RKO (cell line): ENCODE data around the gene NME7.
"Not testable (repeated sequence)": the region's sequence is repeated elsewhere in the genome, so short reads cannot be mapped to it uniquely, and the experiment has no call there.

Experiments
- DNase-seq: peaks from one replicate; pipeline ENCODE4 v3.0.0-alpha.2; 2016; ENCODE audit warnings: low spot score

NME7 gene

DNA sequence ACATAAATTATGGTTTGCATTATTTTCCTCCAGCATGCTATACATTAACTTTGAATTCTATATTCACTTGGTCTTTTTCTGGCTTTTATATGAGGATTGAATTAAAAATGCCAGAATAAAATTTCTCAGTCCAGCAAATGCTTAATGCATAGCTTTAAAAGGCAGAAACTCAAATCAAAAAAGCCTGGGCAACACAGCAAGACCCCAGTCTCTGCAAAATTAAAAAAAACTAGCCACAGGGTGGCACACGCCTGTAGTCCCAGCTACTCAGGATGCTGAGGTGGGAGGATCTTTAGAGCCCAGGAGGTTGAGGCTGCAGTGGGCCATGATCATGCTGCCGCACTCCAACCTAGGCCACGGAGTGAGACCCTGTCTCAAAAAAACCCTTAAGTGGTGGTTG is 241.3 kb downstream of the NME7 start:
- DNase-seq, result no peak

DNA sequence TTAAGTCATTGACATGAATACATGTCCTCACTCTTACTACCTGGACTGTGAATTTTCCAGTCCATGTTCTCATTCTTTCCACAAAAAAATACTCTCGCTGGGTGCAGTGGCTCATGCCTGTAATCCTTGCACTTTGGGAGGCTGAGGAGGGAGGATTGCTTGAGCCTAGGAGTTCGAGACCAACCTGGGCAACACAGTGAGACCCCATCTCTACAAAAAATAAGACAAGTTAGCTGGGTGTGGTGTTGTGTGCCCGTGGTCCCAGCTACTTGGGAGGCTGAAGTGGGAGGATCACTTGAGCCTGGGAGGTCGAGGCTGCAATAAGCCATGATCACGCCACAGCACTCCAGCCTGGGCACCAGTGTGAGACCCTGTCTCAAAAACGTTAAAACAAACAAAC is 242.0 kb downstream of the NME7 start:
- DNase-seq, result not testable (repeated sequence)

DNA sequence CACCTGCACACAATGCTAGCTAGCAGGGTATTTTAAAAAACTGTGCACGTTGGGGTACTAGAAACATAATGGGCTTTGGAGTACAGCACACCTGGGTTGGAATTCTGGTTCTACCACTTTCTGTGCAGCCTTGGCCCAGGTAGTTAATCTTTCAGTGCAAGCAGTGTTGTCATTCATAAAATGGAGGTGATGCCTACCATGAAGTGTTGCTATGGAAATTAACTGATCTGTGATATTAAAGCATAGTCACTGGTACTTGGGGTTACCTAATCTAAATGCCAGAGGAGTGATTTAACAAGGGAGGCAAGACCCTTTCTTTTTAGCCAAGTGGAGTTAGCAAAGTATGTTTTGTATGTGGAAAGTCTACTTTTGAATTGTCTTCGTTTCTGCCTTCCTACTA is 243.1 kb downstream of the NME7 start:
- no peak for DNase-seq

DNA sequence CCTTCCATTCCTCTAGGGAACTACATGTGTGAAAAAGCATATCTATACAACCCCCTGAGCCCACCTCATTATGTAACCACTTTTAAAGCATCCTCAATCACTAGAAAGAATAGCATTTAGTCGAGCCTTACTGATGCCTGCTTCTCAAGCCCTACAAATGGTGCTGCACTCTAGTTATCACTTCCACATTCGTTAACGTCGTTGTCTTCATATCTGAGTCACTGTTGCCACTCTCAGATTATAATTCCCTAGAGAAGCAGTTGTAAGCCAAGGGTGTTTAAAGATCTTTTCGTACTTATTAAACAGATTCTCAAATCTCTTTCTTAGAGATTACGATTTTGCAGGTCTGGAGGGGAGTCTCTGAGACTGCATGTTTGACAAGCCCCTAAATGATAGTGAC is 244.6 kb downstream of the NME7 start:
- no peak for DNase-seq

DNA sequence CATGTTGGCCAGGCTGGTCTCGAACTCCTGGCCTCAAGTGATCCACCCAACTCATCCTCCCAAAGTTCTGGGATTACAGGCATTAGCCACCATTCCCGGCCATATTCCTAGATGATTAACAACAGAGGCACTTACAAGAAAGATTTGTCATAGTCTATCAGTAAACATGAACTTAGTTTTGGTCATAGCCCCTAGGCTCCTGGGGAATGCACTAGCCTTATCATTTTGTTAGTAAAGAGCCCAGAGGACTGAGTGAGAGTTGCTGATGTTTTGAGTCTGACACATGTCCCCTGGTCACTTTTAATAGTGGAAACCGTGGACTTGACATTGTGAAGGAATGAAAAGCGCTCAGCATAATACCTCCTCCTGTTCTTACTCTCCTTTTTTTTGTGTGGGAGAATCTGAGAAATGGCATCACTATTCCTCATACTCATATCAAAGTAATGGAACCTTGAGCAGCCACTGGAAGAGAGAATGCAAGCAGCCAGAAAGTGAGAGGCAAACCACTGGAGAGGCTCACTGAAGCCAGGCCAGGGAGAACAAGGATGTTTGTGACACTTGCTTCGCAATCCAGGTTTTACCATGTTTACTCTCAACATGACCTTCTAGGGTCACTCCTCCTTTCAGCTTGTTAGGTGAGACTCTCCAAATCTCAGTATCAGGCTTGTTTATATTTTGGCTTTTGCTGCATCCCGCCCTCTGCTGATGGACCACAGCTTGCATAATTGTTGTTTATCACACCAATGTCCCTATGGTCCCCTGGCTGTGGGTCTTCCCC is 246.3 kb downstream of the NME7 start:
- peak; percentile 10 for DNase-seq

DNA sequence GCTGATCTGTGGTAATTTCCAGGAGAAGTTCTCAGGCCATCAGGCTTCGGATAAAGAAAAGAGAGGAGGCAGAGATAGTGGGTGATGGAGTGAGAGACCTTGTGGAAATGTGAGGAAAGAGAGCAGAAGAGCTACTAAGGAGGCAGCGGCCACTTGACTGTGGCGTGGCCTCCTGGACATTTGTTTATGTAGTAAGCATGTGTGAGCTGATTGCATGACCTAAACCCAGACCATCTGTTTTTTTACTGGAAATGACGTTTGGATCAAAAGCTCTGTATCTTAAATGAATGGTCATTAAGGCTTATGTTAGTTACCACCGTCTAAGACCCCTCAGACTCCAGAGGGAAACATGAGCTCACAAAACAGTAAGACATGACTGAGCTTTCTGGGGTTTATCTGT is 247.5 kb downstream of the NME7 start:
- DNase-seq, result no peak

DNA sequence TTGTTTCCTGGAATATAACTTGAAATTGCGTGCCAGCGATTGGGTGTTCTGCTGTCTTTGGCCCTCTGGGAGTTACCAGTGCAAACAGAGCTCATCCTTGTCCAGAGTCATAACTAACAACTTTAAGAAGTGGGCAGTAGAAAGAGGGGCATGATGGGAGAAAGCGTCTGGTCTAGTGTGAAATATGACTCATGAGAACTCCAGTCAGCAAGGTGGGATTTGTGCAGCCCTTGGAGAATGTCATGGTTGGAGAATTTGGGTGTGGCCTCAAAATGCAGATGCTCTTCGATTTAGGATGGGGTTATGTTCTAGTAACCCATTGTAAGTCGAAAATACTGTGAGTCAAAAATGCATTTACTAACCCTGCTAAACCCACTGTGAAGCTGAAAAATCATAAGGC is 248.2 kb downstream of the NME7 start:
- DNase-seq, result peak; percentile 14

DNA sequence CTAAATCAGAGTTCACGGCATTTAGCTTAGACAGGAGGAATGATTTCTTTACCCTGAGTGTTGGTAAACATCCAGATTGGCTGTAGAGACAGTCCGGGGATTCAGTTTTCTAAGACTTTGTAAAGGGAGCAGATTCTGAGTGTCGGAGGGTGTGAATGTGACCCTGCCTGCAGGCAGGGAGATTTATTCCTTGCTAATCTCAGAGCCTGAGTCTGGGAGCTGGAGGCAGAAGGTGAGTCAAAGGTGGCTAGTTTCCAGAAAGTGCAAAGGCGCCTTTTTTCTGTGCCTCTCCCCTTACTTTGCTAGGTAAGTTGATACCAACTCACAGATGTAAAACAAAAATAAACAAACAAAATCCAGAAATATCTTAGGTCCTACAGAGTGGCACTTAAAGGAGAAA is 249.4 kb downstream of the NME7 start:
- no peak for DNase-seq

DNA sequence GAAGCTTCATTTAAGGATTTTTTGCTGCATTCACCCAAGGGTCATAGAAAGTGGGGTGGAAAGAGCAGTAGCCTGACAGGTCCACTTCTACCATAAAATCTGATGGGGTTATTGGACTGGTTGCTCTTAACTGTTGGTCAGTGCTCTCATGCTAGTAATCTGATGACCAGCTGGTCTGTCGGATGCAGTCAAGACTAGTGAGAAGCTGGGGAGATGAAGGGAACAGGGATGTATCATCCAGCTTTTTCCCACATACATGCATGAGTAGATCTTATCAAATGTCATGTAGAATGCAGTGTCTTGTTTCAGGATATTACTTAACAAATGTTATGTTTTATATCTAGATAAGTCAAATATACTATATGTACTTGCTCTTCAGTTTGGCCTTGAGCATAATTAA is 250.0 kb downstream of the NME7 start:
- DNase-seq, result no peak

DNA sequence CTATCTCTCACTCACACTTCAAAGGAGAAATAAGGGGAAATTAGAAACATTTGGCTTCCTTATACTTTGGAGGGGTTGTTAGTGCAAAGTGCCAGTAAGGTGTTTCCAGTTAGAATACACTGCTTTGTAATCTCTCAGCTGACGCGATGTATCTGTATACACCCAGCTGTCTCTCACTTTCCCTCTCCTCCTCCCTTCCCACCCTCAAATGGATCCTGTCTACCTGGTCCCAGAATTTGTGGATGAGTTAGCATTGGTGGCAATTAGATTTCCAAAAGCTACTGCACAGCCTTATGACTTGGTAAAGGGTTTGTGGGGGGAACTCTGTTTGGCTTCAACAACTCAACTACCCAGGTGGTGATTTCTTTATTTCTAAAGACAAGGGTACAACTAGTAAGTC is 250.6 kb downstream of the NME7 start:
- no peak for DNase-seq

DNA sequence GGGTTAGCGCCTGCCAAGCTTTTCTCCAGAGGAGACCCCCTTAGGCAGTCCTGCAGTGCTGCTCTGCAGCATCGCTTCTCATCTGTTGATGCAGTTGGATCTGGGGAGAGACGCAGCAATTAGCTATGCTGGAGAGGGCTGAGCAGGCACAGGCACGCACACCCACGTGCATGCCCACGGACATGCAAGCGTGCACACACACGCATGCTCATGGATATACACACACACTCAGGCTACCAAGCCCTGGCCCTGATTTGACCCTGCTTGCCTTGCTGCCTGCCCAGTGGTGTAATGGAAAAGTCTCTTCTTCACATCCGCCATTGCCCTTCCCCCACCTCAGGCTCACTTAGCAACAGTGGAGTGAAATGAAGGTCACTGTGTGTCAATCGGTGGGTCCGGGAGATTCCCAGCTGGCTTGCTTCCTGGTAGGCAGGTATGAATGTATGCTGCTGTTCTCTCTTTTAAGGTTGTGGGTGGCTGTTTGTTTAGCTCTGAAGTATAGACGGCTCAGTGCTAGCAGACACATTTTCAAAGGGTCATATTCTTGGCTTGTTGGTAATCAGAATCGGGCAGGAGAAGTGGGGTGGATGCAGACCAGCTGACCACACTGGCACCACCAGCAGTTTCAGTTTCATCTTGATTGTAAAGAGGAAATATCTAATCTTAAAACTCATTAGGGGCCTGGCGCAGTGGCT is 251.6 kb downstream of the NME7 start:
- DNase-seq, result no peak

DNA sequence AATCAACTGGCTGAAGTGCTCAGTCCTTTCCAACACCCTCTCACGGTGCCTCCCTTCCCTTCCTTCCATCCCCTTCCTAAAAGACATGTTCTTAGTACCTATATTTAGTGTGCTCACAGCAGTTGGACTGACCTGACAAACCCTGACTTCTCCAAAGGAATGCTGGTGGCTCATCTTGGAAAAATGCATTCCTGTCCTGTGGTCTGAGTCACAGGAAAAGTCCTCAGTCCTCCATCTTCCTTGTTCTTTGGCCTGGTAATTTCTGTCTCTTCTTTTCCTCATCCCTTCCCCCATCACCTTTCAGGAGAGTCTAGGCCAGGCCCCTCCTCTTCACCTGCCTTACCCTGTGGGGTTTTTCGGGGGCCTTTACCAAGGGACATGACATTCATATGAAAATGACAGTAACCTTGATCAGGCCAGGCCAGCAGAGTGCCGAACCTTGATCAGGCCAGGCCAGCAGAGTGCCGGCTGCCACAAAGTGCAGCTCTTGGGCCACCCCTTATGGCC is 253.9 kb downstream of the NME7 start:
- peak; percentile 89 for DNase-seq

DNA sequence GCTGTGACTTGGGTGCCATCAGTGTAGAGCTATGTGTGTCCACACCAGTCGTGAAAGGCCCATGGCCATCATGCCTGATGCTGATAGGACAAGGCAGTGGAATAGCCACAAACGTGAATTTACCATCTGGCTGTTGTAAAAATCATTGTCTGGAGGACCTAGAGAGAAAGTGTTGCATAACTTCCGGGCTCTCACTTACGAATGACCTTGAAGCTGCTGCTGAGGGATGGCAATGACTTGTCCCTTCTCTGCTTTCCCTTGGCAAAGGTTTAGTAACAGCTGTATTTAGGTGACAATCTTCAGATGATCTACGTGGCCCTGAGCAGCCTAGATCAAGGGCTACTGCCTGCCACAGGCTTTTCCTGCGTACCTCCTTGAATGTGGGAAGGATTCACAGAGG is 255.4 kb downstream of the NME7 start:
- DNase-seq, result no peak

DNA sequence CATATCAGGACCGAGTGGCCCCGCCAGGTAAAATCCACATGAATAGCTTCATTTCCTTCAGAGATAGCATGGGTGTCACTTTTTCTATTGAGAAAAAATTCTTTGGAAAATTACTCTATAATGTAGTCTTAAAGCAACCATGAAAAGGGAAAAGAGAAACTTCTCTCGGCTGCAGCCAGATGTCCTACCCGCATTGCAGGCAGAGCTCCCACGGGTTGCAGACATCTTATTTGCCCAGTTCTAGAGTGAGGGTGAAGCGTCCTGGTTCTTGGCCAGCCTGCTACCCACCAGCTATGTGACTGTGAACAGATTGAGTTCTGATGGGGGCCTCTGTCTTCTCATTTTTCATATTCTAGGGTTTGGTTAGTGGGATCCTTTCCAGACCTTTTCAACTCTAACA is 256.1 kb downstream of the NME7 start:
- DNase-seq, result no peak

DNA sequence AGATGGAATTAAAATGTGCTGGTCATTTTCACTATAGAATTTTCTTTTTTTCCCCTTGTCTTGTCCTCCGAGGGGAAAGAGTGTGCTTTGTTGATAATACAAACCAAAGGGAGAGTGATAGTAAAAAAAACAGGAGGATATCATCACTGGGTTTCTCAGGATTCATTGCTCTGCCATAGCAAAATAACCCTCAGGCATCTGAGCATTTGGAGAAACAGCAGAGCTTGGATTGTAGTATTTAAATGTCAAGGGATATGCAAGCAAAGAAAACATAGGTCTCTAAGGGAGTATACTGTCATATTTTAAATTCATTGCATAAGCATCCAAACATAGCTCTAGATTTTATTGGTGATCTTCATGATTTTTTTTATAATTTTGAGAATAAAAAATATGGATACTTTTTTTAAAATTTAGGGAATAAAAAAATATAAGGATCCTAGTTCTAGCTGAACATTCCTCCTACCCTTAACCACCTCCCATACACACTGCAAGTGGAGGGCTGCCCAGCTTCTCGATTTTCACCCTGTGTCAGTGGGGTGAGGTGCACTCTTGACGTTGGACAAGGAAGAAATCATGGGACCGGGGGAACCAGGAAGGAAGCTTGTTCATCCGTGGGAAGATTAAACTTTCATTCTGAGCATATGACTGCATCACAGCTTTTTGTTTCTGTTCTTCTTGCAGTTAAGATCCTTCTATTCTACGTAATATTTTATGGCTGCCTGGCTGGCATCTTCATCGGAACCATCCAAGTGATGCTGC is 256.7 kb downstream of the NME7 start:
- no peak for DNase-seq

DNA sequence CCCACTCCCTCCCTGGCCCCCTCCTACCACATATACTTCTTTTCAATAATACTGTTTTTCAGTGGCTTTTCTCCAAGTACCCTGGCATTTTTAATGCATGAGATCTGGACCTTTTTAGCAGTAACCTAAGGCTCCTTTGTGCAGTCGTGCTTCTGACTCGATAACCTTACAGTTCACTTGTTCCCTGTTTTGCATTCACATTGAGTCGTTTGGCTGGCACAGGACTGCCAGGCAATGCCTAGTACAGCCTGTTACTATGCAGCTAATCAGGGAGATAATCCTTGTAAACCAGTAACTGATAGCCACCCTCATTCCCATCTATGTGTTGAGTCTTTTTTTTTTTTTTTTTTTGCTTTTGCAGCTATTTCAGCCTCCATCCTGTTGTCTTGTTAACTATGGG is 257.4 kb downstream of the NME7 start:
- no peak for DNase-seq

DNA sequence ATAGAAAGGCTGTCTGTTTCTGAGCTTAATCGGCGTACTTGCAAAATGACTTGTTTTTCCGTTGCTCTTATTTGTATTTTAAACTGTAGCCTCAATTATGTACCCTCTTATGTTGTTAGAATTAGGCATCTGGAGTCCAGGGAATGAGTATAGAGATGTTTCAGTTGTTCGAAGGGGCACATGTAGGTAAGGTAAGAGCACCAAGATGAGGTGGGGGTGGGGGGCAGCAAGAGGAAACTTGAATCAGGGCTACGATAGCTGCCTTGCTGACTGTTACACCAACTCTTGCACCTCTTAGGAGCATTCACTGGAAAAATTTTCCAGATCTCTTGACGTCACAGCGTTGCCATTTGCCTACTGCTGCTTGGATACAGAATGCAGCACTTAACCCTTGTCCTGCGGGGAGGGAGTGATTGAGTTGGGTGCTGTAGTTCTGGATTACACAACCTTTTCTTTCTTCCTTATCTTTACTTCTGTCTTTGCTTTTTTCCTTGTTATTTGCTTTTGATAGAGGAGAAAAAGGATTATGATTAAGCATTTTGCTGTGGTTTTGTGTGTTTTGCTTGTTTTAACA is 257.9 kb downstream of the NME7 start:
- DNase-seq, result no peak

DNA sequence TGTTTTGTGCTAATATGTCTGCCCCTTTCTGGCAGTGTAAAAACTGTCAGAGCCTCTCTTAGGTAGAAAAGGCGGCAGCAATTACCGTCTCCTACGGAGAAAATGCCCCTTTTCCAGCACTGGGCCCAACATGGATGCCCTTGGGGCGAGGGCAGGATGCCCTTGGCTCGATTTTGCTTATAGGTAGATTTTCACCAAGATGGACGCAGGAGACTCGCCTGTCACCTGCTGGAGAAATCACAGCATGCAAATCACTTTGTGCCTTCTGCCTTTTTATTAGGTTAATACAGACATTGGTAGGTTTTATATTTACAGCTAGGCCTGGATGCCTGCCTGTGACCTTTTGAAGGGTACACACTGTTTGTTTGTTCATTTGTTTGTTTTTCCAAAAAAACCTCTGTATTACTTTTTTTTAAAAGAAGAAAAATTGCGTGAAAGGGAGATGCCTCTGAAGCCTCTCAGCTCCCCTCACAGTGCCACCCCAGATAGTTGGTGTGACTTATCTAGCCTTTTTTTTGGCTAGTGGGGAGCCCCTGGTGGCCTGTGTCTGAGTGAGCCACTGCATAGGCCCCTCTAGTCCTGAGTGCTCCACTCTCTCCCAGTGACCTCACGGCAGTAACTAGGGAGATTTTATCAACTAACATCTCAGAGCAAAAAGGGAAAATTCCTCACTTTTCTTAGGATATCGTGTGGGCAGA is 258.6 kb downstream of the NME7 start:
- peak; percentile 23 for DNase-seq

DNA sequence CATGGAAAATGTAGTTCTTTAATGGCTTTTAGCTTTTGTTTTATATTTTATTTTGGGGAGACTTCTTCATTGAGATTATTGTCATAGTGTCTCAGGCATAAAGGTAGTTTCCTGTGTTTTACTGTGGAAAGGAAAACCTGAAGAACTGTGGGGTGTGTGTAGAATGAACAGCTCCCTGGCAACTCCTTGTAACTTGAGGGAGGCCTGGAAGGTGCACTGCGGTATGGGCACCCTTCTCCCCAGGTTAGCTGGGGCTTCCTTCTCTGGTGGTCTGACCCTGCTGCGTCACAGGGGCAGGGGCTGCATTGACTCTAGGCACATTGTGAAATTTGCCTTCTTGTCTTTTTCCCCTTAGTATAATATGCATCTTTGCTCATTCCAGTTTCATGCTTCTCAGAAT is 259.4 kb downstream of the NME7 start:
- DNase-seq, result no peak

DNA sequence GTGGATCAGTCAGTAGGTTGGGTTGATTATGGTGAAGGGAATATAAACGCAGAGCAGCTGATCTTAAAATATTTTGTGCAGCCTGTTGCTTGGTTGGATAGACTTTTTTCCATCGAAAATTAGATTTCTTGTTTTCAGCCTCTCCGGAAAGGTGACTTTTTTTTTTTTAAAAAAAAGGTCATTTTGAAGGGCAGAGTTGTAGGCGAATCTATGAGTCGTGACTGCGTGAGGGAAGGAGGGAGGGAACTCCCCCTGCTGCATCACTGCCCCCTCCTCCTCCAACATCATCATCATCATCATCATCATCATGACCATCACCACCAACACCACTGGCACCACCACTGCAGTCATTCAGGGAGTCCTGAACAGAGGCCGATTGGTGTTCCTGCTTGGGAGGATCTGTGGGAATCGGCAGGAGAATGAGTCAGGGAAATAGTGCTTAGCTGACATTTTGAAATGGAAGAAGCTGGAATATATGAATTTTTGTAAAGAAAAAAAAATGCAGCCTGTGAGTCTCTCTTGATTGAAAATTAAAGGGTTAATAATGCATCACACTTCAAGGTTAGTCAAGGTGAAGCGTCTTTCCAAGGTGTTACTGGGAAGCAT is 259.9 kb downstream of the NME7 start:
- DNase-seq, result peak; percentile 72

DNA sequence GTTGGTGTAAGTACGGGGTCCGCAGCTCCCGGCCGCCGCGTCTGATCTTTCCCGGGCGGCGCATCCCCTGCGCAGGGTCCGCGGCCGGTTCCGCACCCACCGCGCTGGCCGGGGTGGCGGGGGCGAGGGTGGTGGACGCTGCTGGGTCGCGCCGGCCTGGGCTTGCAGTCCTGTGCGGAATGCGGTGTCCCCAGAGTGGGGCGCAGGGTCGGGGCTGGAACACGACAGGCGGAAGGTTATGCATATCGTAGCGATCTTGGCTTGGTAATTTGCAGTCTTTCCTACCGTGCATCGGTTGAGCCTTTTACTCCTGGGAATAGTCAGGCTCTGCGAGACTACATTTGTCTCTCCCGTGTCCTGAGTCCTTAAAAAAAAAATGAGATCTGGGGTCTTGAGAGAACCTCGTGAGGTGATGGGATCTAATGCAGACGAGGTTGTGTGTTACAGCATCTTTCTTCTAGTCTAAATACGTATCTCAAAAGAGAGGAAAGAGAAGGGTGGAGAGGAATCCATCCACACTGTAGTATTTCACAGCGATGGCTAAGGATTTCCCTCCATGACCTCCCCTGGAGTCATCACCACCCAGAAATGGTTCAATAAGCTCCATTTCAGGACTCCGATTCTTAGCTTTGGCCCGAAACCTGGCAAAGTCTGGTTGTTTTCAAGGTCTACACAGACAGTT is 260.5 kb downstream of the NME7 start:
- DNase-seq, result peak; percentile 57
